Neural progenitor cell (in vitro differentiated cells): ENCODE measurements around the gene DDAH2.

Experiments
- CTCF ChIP-seq: fragments of 200-600 bp; sonication (generic); IDR thresholded peaks from 2 replicates; pipeline ENCODE4 v1.5.1; 2017; ENCODE audit warnings: antibody characterized with exemption, mild to moderate bottlenecking
- EZH2 ChIP-seq: fragments of 200-600 bp; sonication (generic); IDR thresholded peaks from 2 replicates; pipeline ENCODE4 v1.6.1; 2017; ENCODE audit warnings: antibody characterized with exemption, mild to moderate bottlenecking, moderate library complexity
- EZH2phosphoT487 ChIP-seq: fragments of 200-600 bp; sonication (generic); IDR thresholded peaks from 2 replicates; pipeline ENCODE4 v1.6.1; 2017; ENCODE audit warnings: antibody characterized with exemption

GRCh38 chr6:31771992-31772358, 42.9 kb upstream of the DDAH2 start:
- TF ChIP-seq CTCF (no peak), EZH2 (no peak), EZH2phosphoT487 (no peak)
